ENCODE measurements around the gene GALNT10.

The GALNT10 gene

GRCh38 chr5:154200221-154200620 is 9.7 kb downstream of the GALNT10 start:
- DNase-seq (ENCODE audit: extremely low spot score, insufficient read length, low read depth), result no peak
- no peak for FAIRE-seq

DNA sequence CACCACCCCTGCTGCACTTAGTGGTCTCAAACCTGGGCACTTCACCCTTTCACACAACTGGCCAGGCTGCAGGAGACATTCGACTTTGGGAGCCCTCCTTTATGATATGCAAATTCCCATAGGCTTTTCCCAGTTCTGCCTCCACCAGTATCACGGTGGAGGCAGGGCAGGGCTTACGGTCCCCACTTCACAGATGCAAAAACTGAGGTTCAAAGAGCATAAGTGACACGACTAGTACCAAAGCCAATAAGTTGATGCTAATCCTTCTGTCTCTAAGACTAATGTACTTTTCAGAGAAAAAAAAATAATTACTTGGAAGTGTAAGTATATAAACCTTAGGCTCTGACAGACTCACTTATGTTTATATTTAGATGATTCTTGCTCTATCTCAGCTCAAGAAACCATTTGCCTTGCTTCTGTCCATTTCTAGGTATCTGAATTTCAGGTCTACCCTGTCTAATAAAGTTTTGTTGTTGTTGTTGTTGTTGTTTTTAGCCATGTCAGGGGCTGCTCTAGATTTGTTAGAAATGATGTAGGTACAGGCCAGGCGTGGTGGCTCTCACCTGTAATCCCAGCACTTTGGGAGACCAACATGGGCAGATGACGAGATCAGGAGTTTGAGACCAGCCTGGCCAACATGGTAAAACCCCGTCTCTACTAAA is 10.7 kb downstream of the GALNT10 start:
- FAIRE-seq (no peak), DNase-seq (ENCODE audit: extremely low spot score, insufficient read length, low read depth) (no peak)

DNA sequence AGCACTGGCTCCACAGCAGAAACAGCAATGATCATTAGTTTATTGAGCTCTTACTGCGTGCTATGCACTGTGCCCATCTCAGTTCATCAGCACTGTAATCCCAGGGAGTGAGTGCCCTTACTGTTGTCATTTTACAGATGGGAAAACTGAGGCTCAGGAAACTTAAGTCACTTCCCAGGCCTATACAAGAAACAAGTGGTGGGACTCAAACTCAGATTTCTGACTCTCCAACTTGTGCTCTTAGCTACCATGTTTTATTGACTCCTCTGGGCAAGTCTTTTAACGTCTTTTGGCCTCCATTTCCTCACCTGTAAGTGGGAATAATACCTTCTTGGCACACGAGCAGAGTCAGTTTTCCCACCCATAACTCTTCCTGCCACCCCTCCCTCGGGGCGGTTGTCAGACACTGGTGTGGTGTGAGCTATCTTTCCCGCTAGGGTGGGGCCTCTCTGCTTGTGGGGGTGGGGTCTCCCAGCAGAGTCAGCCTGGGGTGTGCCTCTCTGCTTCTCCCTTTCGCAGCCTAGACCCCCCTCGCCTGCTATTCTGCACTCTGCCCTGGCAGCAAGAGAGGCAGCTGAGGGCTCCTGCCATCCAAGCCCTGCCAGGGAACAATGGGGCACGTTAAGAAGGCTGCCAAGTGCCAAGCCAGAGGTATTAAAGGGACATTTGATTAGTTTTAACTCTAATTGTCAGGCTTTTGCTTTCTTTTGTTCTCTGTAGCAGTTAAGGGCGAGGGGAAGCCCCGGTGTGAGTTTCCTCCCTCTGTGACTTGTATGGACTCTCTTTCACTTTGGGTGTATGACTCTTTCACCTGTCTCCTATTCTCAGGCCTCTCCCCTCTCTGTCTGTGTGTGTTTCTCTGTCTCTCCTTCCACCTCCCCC is 12.1 kb downstream of the GALNT10 start:
- FAIRE-seq, result peak; percentile 80

DNA sequence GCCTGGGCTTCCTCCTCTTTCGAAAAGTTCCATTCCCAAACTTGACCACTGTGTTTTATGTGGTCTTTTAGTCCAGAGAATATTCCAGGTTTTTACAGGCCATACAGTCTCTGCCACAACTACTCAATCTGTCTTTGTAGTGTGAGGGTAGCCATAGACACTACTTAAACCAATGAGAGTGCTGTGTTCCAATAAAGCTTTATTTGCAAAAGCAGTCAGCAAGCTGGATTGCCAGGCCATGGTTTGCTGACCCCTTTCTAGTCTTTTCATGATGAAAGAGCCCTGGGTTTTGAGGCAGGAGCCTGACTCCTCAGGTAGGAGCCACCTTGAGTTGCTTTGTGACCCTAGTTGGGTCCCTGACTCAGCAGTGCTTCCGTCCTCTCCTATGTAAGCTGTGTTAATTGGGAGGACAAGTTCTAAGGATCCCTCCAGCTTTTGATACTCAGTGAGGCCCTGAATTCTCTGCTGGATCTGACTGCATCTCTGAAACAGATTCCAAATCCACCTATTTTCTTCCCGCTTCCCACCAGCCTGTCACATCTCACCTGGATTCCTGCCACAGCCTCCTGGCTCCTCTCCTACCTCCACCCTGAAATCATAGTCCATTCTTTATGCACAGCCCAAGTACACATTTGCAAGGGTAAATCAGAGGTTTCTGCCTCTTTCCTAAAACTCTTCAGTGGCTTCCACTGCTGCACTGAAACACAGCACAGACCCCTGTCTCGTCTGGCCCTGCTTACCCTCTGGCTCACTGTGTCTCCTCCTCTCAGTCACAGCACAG is 13.5 kb downstream of the GALNT10 start:
- DNase-seq (ENCODE audit: extremely low spot score, insufficient read length, low read depth) (no peak), FAIRE-seq (no peak)

More for the DNA sequence above, 12.1 kb downstream of the GALNT10 start:
- peak; percentile 32 for DNase-seq (ENCODE audit: extremely low spot score, insufficient read length, low read depth)

DNA sequence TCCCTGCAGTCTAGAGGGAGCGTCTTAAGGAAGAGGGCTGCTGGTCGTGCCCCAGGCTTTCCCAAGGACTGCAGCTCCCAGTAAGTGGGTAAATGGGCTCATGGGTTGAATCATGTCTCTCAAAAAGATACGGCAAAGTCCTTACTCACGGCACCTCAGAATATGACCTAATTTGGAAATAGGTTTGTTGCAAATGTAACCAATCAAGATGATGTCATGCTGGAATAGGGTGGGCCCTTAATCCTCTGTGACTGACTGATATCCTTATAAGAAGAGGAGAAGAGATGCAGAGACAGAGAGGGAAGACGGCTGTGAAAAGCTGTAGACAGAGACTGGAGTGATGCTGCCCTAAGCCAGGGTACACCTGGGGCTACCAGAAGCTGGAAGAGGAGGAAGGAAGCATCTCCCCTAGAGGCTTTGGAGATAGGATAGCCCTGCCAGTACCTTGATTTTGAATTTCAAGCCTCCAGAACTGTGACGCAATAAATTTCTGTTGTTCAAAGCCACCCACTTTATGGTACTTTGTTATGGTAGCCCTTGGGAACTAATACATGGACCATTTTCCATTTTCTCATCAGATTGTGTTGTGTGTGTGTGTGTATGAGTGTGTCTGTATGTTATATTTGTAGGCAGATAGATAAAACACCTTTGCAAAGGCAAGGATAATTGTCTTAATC is 15.0 kb downstream of the GALNT10 start:
- FAIRE-seq, result no peak
- DNase-seq (ENCODE audit: extremely low spot score, insufficient read length, low read depth), result no peak

- FAIRE-seq (no peak), DNase-seq (ENCODE audit: extremely low spot score, insufficient read length, low read depth) (no peak)
These were observed 15.8 kb downstream of the GALNT10 start for GRCh38 chr5:154206311-154206710.

- DNase-seq (ENCODE audit: extremely low spot score, insufficient read length, low read depth) (no peak), FAIRE-seq (no peak)
These were observed 16.7 kb downstream of the GALNT10 start for GRCh38 chr5:154207204-154207603.

DNA sequence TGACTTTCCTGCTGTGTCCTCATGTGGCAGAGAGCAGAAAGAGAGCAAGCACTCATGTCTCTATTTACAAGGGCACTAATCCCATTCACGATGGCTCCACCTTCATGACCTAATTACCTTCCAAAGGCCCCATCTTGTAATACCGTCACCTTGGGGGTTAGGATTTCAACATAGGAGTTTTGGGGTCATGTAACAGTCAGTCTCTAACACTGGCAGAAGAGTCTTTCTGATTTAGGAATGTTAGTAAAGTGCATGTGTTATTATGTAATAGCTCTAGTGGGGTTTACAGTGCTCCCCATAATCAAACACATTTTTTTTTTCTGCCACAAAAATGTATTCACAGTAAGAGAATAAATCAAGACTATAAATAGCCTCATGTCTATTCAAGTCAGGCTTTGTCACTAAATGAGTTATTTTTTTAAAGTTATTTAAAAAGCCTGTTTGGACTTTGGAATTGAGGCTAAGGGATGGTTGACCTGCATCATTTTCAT is 19.1 kb downstream of the GALNT10 start:
- DNase-seq (ENCODE audit: extremely low spot score, insufficient read length, low read depth) (no peak), FAIRE-seq (no peak)

GRCh38 chr5:154210163-154210562 is 19.6 kb downstream of the GALNT10 start:
- DNase-seq (ENCODE audit: extremely low spot score, insufficient read length, low read depth), result no peak
- FAIRE-seq, result no peak

GRCh38 chr5:154211641-154212390 is 21.3 kb downstream of the GALNT10 start:
- DNase-seq (ENCODE audit: extremely low spot score, insufficient read length, low read depth) (no peak), FAIRE-seq (no peak)

DNA sequence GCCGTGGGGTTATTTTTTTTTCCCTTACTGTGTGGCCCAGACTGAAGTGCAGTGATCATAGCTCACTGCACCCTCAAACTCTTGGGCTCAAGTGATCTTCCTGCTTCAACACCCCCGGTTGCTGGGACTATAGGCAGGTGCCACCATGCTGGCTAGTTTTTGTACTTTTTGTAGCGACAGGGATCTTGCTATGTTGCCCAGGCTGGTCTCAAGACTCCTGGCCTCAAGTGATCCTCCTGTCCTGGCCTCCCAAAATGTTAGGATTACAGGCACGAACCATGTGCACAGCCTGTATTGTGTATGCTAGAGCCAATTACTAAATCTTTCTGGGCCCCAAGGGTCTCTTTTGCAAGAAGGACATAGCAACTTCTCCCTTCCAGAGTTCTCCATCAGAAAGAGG is 23.1 kb downstream of the GALNT10 start:
- DNase-seq (ENCODE audit: extremely low spot score, insufficient read length, low read depth) (no peak), FAIRE-seq (no peak)

- FAIRE-seq (peak; percentile 51), DNase-seq (ENCODE audit: extremely low spot score, insufficient read length, low read depth) (peak; percentile 25)
These were observed 24.0 kb downstream of the GALNT10 start for GRCh38 chr5:154214371-154215106.

DNA sequence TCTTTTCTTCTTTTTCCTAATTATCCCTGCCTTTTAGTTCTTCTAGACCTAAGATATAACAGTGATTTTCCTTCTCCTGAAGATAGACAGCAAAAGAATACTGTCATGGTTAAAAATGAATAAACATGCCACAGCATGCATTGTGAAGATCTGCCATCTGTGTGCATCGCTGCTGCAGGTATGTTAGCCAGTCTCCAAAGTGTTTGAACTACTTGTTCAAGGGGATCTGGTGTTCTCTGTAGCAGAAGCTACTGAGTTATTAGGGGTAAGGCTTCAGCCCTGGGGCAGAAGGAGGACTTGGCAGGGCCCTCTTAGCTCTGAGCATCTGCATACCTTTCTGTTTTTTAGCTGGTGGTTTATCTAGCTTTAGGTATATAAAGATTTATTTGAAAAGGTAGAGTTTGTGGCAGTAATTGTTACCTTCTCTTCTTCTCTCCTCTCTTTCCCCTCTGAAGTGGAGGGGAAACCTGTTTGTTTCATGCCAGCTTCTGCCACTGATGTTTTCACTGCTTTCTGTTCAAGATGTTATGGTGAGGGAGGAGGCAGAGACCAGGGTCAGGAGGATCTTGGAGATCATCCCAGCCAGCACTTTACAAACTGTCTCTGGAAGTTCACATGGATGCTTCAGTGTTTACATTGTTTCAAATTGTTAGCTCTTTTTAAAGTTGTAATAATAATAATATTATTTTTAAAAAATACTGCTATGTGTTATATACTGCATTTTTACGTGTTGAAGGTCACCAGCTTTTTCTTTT is 25.2 kb downstream of the GALNT10 start:
- FAIRE-seq (no peak), DNase-seq (ENCODE audit: extremely low spot score, insufficient read length, low read depth) (no peak)

DNA sequence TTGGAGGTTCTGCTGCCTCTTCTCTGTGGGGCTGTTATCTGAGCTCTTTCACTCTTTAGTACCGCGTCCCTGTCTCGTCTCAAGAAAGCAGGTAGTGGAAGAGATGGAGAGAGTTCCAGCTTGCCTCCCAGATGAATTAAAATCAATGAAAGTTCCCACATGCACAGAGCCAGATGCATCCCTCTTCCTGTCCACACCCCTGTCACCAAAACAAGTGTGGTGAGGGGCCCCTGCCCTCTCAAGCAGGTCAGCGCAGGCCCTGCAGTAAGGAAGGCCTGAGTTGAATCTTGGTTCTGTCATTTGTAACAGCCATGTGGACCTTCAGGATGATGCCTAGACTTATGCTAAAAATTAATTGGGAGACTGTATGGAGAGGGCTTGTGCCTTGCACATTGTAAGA is 26.9 kb downstream of the GALNT10 start:
- FAIRE-seq (no peak), DNase-seq (ENCODE audit: extremely low spot score, insufficient read length, low read depth) (no peak)

DNA sequence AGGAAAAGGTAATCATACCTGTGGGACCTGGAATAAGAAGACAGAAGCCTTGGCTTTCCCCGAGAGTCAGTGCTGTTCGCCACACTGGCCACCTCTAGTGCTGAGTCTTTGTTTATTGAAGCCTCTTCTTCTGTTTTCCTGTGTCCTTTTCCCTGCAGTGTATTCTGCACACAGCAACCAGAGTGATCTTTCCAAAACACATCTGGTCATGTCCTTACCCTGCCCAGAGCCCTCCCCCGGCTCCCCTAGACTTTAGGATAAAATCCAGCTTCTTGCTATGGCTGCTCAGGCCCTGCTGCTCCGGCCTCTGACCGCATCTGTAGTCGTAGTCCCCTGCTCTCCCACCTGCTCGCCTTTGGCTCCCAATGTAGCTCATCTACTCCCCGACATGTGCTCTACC is 28.3 kb downstream of the GALNT10 start:
- FAIRE-seq, result no peak
- no peak for DNase-seq (ENCODE audit: extremely low spot score, insufficient read length, low read depth)

GRCh38 chr5:154220625-154221024 is 30.1 kb downstream of the GALNT10 start:
- FAIRE-seq (no peak), DNase-seq (ENCODE audit: extremely low spot score, insufficient read length, low read depth) (no peak)

GRCh38 chr5:154221371-154221896 is 30.9 kb downstream of the GALNT10 start:
- FAIRE-seq (peak; percentile 55), DNase-seq (ENCODE audit: extremely low spot score, insufficient read length, low read depth) (no peak)

- FAIRE-seq (no peak), DNase-seq (ENCODE audit: extremely low spot score, insufficient read length, low read depth) (no peak)
These were observed 31.9 kb downstream of the GALNT10 start for GRCh38 chr5:154222414-154222813.
